OCI-LY7 (cell line): Measurements from ENCODE around the gene PLA2R1.

Experiments
- EZH2phosphoT487 ChIP-seq: fragments of 200-600 bp; sonication (generic); IDR thresholded peaks from 2 replicates; pipeline ENCODE4 v1.6.1; 2018; ENCODE audit warnings: low read depth, borderline replicate concordance, mild to moderate bottlenecking, mixed run types, antibody characterized with exemption, low read length, moderate library complexity, mixed read lengths
- TF ChIP-seq, protein P1 (sequence below): fragments of 200-600 bp; sonication (generic); conservative IDR thresholded peaks from 2 replicates; pipeline ENCODE4 v1.5.1; 2014; ENCODE audit warnings: mild to moderate bottlenecking, antibody characterized with exemption, low read length, moderate library complexity, mixed read lengths

- TF ChIP-seq, protein P1, sequence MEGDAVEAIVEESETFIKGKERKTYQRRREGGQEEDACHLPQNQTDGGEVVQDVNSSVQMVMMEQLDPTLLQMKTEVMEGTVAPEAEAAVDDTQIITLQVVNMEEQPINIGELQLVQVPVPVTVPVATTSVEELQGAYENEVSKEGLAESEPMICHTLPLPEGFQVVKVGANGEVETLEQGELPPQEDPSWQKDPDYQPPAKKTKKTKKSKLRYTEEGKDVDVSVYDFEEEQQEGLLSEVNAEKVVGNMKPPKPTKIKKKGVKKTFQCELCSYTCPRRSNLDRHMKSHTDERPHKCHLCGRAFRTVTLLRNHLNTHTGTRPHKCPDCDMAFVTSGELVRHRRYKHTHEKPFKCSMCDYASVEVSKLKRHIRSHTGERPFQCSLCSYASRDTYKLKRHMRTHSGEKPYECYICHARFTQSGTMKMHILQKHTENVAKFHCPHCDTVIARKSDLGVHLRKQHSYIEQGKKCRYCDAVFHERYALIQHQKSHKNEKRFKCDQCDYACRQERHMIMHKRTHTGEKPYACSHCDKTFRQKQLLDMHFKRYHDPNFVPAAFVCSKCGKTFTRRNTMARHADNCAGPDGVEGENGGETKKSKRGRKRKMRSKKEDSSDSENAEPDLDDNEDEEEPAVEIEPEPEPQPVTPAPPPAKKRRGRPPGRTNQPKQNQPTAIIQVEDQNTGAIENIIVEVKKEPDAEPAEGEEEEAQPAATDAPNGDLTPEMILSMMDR: no peak
- no peak for TF ChIP-seq EZH2phosphoT487
Measured at GRCh38 chr2:159942146-159942545, 120.3 kb downstream of the PLA2R1 start.
